ENCODE results near the gene SEMA3D.
"Not testable (repeated sequence)": the region's sequence is repeated elsewhere in the genome, so short reads cannot be mapped to it uniquely, and the experiment has no call there.

The SEMA3D gene

GRCh38 chr7:85000735-85001350 is 186.0 kb downstream of the SEMA3D start:
- no peak for DNase-seq (ENCODE audit: low read depth in 1 of 2, low spot score in 1 of 2)

- DNase-seq (ENCODE audit: low read depth in 1 of 2, low spot score in 1 of 2) = no peak
Observed at GRCh38 chr7:84999450-84999849, 187.4 kb downstream of the SEMA3D start.

DNA sequence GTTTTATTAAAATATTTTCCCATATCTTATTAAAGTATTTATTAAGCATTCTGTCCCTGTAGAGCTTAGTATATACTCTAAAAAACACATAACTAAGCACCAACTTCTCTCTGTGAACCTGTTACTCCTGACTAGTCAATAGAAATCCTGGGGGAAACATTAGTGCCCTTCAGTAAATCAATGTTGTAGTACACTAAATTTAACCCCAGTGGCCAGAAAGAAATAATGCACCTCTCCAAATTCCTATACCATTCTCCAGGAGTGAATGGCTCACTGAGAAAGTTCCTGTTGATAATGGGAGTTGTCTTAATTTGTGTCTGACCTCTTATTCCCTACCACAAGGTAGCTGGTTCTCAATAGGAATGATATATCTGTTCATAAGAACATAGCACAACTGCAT is 188.2 kb downstream of the SEMA3D start:
- no peak for DNase-seq (ENCODE audit: low read depth in 1 of 2, low spot score in 1 of 2)

DNA sequence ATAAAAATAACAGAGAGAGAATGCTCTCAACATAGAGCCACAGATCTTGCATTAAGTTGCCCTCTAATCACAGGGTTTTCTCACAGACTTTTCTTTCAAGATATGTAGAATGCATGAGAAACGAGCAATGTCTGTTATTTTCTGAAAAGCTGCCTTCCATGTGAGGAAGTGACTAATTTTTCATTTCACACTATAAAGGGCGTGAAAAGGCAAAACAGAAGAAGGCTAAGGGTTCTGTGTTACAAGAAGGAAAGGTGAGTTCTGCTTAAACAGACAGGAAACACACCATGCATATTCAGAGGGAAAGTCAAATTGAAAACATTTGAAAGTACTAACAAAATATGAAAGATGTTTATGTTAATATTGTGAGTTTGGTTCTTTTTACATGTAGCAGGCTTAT is 189.2 kb downstream of the SEMA3D start:
- no peak for DNase-seq (ENCODE audit: low read depth in 1 of 2, low spot score in 1 of 2)

DNA sequence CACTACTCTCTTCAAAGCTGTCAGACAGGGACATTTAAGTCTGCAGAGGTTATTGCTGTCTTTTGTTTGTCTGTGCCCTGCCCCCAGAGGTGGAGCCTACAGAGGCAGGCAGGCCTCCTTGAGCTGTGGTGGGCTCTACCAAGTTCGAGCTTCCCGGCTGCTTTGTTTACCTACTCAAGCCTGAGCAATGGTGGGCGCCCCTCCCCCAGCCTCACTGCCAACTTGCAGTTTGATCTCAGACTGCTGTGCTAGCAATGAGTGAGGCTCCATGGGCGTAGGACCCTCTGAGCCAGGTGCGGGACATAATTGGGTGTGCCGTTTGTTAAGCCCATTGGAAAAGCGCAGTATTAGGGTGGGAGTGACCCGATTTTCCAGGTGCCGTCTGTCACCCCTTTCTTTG is 193.9 kb downstream of the SEMA3D start:
- not testable (repeated sequence) for DNase-seq (ENCODE audit: low read depth in 1 of 2, low spot score in 1 of 2)

GRCh38 chr7:84985073-84985784 is 201.6 kb downstream of the SEMA3D start:
- no peak for DNase-seq (ENCODE audit: low read depth in 1 of 2, low spot score in 1 of 2)

DNA sequence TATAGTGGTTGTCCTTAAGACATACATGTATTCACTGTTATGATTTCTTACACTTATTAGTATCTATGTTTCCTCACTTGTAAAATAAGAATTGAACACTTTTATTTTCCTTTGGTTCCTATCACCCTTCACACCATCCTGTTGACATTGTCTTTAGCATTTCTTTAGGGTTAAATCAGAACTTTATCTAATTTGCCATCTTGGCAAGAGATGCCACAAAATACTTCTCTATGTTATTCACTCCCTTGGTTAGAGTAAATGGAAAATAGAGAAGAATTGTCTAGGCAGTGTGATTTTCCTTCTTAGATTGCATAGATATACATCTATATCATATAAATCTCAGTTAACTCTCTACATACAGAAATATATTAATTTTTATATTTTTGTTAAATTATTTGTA is 204.7 kb downstream of the SEMA3D start:
- no peak for DNase-seq (ENCODE audit: low read depth in 1 of 2, low spot score in 1 of 2)

DNA sequence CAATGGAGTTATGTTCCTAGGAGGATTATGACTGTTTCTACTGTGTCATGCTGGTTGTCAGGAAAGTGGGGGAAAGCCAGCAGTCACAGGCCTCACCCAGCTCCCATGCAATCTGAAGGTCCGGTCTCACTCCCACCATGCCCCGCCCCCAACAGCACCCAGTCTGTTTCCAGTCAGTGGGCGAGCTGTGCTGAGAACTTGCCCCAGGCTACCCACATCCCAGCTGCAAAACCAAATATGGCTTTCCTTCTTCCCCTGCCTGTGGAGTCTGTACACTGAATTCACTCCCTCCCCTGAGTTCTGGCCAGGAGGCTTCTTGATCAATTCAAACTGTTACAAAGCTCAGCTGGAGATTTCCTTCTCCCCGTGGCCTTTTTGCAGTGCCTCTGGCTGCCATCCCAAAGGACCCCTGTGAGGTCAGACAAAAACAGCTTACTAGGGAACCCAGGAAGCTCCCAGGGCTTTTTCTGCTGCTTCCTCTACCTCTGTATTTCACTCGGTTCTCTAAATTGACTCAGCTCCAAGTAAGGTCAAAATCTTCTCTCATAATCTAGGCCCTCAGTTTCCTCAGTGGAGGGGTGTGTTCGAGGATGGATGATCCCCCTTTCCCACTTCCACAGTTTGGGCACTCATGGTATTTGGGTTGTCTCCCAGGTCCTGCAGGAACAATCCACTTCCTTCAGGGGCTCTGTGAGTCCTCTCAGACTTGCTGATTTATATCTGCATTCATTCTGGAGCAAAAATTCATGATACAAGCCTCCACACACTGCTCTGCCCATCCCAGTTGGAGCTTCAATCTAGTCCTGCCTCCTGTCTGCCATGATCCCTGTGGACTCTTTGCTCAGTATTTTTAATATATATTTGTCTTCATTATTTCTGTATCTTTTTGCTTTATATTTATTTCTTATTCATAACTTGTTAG is 205.5 kb downstream of the SEMA3D start:
- DNase-seq (ENCODE audit: low read depth in 1 of 2, low spot score in 1 of 2) = no peak

DNA sequence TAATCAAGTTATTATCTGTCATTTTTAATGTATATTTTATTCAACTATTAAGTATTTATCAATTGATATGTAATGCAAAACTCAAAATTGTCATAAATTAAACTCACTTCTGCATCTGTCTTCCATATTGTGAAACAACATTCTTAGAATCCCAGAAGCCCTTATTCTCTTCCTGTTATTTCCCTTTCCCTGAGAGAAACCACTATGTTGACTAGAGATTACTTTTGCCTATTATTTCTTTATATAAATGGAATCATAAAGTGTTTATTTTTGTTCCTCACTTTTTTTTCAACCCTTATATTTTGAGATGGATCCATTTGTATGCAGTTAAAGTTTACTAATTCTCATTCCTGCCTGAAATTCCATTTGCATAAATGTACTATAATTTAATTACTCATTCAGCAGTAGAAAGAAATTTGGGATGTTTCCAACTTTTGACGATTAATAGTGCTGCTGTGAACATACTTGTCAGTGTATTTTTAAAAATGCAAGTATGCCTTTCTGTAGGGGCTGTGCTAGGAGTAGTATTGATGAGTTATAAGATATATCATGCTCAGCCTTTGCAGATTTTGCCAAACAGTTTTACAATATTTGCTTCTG is 211.2 kb downstream of the SEMA3D start:
- no peak for DNase-seq (ENCODE audit: low read depth in 1 of 2, low spot score in 1 of 2)

GRCh38 chr7:84971360-84971759 is 215.5 kb downstream of the SEMA3D start:
- DNase-seq (ENCODE audit: low read depth in 1 of 2, low spot score in 1 of 2) = no peak

GRCh38 chr7:84970670-84971069 is 216.2 kb downstream of the SEMA3D start:
- DNase-seq (ENCODE audit: low read depth in 1 of 2, low spot score in 1 of 2) = no peak

DNA sequence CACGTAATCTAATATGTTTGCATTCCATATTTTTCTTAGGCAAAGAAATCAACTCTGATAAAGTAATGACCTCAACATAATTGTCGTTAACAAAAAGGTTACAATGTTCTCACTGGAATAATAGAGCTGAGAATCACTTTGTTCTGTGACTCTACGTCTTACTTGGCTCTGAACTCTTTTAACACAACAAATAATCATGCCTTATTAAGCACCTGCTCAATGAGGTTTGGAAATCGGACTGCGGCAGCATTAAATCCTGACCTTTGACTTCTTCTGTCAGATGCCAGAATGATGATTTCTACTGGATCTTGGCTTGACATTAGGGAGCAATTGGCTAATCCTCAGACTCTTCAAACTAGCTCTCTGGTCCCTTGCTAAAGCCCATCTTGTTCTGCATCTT is 233.6 kb downstream of the SEMA3D start:
- DNase-seq (ENCODE audit: low read depth in 1 of 2, low spot score in 1 of 2) = no peak

GRCh38 chr7:84950836-84951235 is 236.0 kb downstream of the SEMA3D start:
- no peak for DNase-seq (ENCODE audit: low read depth in 1 of 2, low spot score in 1 of 2)

GRCh38 chr7:84949501-84949900 is 237.4 kb downstream of the SEMA3D start:
- no peak for DNase-seq (ENCODE audit: low read depth in 1 of 2, low spot score in 1 of 2)

DNA sequence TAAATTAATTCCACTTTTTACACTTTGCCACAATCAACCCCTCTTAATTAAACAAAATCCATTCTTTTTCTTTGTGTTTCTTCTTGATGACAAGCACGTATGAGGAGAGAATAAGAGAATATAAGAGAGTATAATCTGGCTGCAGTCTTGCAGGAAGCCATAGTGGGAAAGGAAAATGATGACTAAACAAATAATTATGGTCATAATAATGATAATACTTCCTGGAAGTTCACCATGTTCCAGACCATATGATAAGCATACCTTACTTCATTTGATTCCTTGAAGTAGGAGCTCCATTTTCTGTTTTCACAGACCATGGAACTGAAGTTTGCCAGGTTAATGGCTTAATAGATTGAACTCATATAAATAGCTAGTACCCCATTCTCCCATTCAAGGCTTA is 237.8 kb downstream of the SEMA3D start:
- DNase-seq (ENCODE audit: low read depth in 1 of 2, low spot score in 1 of 2) = no peak

DNA sequence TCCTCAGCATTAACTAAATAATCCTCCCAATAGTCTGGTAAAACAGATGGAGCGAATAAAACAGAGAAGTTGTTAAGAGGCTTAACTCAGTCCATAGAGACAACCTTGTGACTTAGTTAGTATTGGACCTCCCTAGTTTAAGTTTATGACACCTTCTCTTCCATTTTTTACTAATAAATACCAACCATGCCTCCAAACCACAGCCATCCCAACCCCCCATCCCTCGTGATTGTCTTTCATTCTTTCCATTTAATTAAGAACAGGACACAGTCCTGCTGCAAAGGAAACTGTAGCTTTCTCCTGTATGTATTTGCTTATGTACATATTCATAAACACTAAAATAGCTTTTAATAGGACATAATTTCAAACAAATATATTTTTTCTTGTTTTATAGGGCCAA is 238.2 kb downstream of the SEMA3D start:
- no peak for DNase-seq (ENCODE audit: low read depth in 1 of 2, low spot score in 1 of 2)

GRCh38 chr7:84946549-84946948 is 240.3 kb downstream of the SEMA3D start:
- DNase-seq (ENCODE audit: low read depth in 1 of 2, low spot score in 1 of 2) = no peak
